ENCODE results near the gene TH.

DNA sequence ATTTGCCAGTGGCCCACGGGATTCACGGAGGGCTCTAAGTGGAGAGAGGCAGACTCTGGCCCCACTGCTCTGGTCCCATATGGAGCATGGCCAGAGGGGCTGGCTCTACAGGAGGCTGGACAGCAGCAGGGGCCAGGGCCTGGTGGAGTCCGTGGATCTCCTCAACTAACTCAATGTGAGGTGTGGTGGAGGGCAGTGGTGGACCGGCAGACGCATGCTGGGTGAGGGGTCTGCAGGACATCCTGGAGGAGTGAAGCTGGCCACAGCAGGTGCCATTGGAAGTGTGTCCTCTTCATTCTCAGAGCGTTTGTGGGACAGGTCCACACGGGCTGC lies 48.0 kb downstream of the TH start:
- TF ChIP-seq, protein P1, sequence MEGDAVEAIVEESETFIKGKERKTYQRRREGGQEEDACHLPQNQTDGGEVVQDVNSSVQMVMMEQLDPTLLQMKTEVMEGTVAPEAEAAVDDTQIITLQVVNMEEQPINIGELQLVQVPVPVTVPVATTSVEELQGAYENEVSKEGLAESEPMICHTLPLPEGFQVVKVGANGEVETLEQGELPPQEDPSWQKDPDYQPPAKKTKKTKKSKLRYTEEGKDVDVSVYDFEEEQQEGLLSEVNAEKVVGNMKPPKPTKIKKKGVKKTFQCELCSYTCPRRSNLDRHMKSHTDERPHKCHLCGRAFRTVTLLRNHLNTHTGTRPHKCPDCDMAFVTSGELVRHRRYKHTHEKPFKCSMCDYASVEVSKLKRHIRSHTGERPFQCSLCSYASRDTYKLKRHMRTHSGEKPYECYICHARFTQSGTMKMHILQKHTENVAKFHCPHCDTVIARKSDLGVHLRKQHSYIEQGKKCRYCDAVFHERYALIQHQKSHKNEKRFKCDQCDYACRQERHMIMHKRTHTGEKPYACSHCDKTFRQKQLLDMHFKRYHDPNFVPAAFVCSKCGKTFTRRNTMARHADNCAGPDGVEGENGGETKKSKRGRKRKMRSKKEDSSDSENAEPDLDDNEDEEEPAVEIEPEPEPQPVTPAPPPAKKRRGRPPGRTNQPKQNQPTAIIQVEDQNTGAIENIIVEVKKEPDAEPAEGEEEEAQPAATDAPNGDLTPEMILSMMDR (IDR thresholded peaks at IDR 0.05) = no peak
- TF ChIP-seq, protein P2, sequence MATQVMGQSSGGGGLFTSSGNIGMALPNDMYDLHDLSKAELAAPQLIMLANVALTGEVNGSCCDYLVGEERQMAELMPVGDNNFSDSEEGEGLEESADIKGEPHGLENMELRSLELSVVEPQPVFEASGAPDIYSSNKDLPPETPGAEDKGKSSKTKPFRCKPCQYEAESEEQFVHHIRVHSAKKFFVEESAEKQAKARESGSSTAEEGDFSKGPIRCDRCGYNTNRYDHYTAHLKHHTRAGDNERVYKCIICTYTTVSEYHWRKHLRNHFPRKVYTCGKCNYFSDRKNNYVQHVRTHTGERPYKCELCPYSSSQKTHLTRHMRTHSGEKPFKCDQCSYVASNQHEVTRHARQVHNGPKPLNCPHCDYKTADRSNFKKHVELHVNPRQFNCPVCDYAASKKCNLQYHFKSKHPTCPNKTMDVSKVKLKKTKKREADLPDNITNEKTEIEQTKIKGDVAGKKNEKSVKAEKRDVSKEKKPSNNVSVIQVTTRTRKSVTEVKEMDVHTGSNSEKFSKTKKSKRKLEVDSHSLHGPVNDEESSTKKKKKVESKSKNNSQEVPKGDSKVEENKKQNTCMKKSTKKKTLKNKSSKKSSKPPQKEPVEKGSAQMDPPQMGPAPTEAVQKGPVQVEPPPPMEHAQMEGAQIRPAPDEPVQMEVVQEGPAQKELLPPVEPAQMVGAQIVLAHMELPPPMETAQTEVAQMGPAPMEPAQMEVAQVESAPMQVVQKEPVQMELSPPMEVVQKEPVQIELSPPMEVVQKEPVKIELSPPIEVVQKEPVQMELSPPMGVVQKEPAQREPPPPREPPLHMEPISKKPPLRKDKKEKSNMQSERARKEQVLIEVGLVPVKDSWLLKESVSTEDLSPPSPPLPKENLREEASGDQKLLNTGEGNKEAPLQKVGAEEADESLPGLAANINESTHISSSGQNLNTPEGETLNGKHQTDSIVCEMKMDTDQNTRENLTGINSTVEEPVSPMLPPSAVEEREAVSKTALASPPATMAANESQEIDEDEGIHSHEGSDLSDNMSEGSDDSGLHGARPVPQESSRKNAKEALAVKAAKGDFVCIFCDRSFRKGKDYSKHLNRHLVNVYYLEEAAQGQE (IDR thresholded peaks at IDR 0.05; ENCODE audit: insufficient read depth in 1 of 2, low read depth in 2 of 2, low read length in 1 of 2) = no peak
- no peak for TF ChIP-seq SIN3A (IDR thresholded peaks at IDR 0.05; ENCODE audit: borderline replicate concordance, insufficient read depth, low read depth, low read length)
- TF ChIP-seq TCF7L2 (IDR thresholded peaks at IDR 0.05; ENCODE audit: low read depth, low read length) = no peak

Data from Panc1 (cell line).